ENCODE measurements around the gene DNAH10. TPM values are rescaled to one million over a fixed set of nuclear protein-coding genes. Genes with fewer than 3 reads are reported as not detected.

Gene DNAH10
- total RNA-seq, 1 experiment from 2014 or later = 0.14 TPM

- Mint-ChIP-seq H3K9me3 (ENCODE audit: low read depth, unreplicated experiment) (peaks cover 3% of the 10 kb centered on the region), H3K4me1 (ENCODE audit: low read depth, unreplicated experiment) (no peaks in the 10 kb centered on the region), H3K27ac (ENCODE audit: unreplicated experiment) (no peak overlapping the region), H3K27me3 (ENCODE audit: unreplicated experiment) (peaks cover 41% of the 10 kb centered on the region), H3K4me3 (ENCODE audit: low read depth, unreplicated experiment) (no peak overlapping the region), H3K36me3 (ENCODE audit: insufficient read depth, unreplicated experiment) (no peaks in the 10 kb centered on the region)
- TF ChIP-seq, protein P1, sequence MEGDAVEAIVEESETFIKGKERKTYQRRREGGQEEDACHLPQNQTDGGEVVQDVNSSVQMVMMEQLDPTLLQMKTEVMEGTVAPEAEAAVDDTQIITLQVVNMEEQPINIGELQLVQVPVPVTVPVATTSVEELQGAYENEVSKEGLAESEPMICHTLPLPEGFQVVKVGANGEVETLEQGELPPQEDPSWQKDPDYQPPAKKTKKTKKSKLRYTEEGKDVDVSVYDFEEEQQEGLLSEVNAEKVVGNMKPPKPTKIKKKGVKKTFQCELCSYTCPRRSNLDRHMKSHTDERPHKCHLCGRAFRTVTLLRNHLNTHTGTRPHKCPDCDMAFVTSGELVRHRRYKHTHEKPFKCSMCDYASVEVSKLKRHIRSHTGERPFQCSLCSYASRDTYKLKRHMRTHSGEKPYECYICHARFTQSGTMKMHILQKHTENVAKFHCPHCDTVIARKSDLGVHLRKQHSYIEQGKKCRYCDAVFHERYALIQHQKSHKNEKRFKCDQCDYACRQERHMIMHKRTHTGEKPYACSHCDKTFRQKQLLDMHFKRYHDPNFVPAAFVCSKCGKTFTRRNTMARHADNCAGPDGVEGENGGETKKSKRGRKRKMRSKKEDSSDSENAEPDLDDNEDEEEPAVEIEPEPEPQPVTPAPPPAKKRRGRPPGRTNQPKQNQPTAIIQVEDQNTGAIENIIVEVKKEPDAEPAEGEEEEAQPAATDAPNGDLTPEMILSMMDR (IDR thresholded peaks at IDR 0.05; ENCODE audit: unreplicated experiment) = no peak
- DNase-seq = no peak
- intact Hi-C loops (cut with micrococcal nuclease; ENCODE audit: unreplicated experiment) = no loop called here
- no TSS peak for BruUV-seq (replicated peaks)
- CTCF ChIA-PET = no interaction called here
Observed at GRCh38 chr12:123861392-123861791, 99.3 kb downstream of the DNAH10 start.

- peaks cover 59% of the 10 kb centered on the region for H3K27me3 Mint-ChIP-seq (ENCODE audit: unreplicated experiment)
- H3K4me1 Mint-ChIP-seq (ENCODE audit: low read depth, unreplicated experiment) = no peaks in the 10 kb centered on the region
- H3K4me3 Mint-ChIP-seq (ENCODE audit: low read depth, unreplicated experiment) = no peak overlapping the region
- BruUV-seq (replicated peaks) = no TSS peak
- CTCF ChIA-PET = no interaction called here
- H3K9me3 Mint-ChIP-seq (ENCODE audit: low read depth, unreplicated experiment) = peaks cover 3% of the 10 kb centered on the region
- no peaks in the 10 kb centered on the region for H3K36me3 Mint-ChIP-seq (ENCODE audit: insufficient read depth, unreplicated experiment)
- no peak for DNase-seq
- TF ChIP-seq, protein P1 (IDR thresholded peaks at IDR 0.05; ENCODE audit: unreplicated experiment) = no peak
- no peak overlapping the region for H3K27ac Mint-ChIP-seq (ENCODE audit: unreplicated experiment)
- intact Hi-C loops (cut with micrococcal nuclease; ENCODE audit: unreplicated experiment) = no loop called here
Observed at GRCh38 chr12:123867141-123867540, 105.0 kb downstream of the DNAH10 start.

DNA sequence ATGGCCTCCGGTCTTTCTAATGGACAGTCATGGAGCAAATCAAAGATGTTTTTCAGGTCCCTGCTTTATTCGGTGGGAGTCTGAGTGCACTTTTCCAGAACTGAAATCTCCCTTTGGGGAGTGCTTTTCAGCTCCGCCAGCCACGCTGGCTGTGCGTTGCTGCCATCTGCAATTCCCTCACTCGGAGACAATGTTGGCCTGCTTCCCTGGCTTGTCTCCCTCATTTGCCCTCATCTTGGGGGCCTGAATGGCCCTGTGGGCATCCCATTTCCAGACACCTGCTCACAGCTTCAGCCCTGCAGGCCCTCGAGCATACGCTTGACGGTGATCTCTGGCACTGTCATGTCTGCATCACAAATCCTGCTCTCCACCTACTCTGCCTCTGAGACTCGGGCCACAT, 106.7 kb downstream of the DNAH10 start:
- peaks cover 61% of the 10 kb centered on the region for H3K27me3 Mint-ChIP-seq (ENCODE audit: unreplicated experiment)
- no peaks in the 10 kb centered on the region for H3K9me3 Mint-ChIP-seq (ENCODE audit: low read depth, unreplicated experiment)
- CTCF ChIA-PET = no interaction called here
- H3K4me1 Mint-ChIP-seq (ENCODE audit: low read depth, unreplicated experiment) = no peaks in the 10 kb centered on the region
- BruUV-seq (replicated peaks) = no TSS peak
- TF ChIP-seq, protein P1 (IDR thresholded peaks at IDR 0.05; ENCODE audit: unreplicated experiment) = no peak
- H3K4me3 Mint-ChIP-seq (ENCODE audit: low read depth, unreplicated experiment) = no peak overlapping the region
- intact Hi-C loops (cut with micrococcal nuclease; ENCODE audit: unreplicated experiment) = no loop called here
- no peaks in the 10 kb centered on the region for H3K36me3 Mint-ChIP-seq (ENCODE audit: insufficient read depth, unreplicated experiment)
- no peak for DNase-seq
- no peak overlapping the region for H3K27ac Mint-ChIP-seq (ENCODE audit: unreplicated experiment)

DNA sequence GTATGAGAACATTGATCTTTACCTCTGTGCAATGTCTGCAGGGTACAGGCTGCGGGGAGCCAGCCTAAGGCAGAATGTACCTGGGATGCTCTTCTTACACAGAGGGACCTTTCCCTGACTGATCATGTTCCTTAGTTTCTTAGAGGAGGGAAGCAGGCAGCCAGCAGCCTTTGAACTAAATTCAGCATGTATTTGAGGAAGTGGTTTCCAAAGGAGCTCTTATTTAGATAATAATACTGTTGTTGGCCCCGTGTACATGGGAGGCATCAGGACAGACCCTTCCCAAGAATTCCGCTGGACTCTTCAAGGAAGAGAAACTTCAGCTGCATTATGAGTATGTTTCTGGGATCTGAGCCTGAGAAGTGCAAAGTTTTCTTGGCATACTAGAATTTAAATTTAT, 111.7 kb downstream of the DNAH10 start:
- peaks cover 82% of the 10 kb centered on the region for H3K27me3 Mint-ChIP-seq (ENCODE audit: unreplicated experiment)
- no peaks in the 10 kb centered on the region for H3K9me3 Mint-ChIP-seq (ENCODE audit: low read depth, unreplicated experiment)
- CTCF ChIA-PET = no interaction called here
- TF ChIP-seq, protein P1 (IDR thresholded peaks at IDR 0.05; ENCODE audit: unreplicated experiment) = no peak
- no peak for DNase-seq
- intact Hi-C loops (cut with micrococcal nuclease; ENCODE audit: unreplicated experiment) = no loop called here
- no peak overlapping the region for H3K27ac Mint-ChIP-seq (ENCODE audit: unreplicated experiment)
- no peak overlapping the region for H3K4me3 Mint-ChIP-seq (ENCODE audit: low read depth, unreplicated experiment)
- no peaks in the 10 kb centered on the region for H3K36me3 Mint-ChIP-seq (ENCODE audit: insufficient read depth, unreplicated experiment)
- H3K4me1 Mint-ChIP-seq (ENCODE audit: low read depth, unreplicated experiment) = no peaks in the 10 kb centered on the region
- no TSS peak for BruUV-seq (replicated peaks)

Data from Calu3 (cell line).